H1 (cell line): ENCODE results near the gene DDX41. TPM values are rescaled to one million over a fixed set of nuclear protein-coding genes. Genes with fewer than 3 reads are reported as not detected.

Experiments
- CTCF ChIA-PET: fragments of 300-600 bp; sonication (Branson Sonifier 250); formaldehyde crosslinking; loops from one replicate; lab custom pipeline; 2021; ENCODE audit not compliant: partially characterized antibody; lab: Charles Lee
- POLR2A ChIA-PET: fragments of 300-600 bp; sonication (Branson Sonifier 250); formaldehyde crosslinking; loops from one replicate; lab custom pipeline; 2021; ENCODE audit warnings: inconsistent platforms; ENCODE audit not compliant: partially characterized antibody; lab: Charles Lee
- DNase-seq, 2 experiments: peaks; one replicate each; pipeline versions ENCODE4 v3.0.0 to v3.0.0-alpha.2; 2010 to 2022; ENCODE audit warnings: low spot score in 2 of 2, low read depth in 1 of 2, mixed read lengths in 1 of 2
- FAIRE-seq: peaks from 2 replicates; lab custom pipeline; 2011; peaks lifted over from hg19 to GRCh38; lab: Jason Lieb, UNC
- H2AFZ ChIP-seq: 2 replicates; pipeline ENCODE4 v1.8.1; 2012; ENCODE audit warnings: low read length, inconsistent platforms
- H2AK5ac ChIP-seq: 2 replicates; pipeline ENCODE4 v1.6.1; 2013; ENCODE audit warnings: low read depth, low read length
- H2BK120ac ChIP-seq: replicated peaks from 2 replicates; pipeline ENCODE3; 2013; ENCODE audit warnings: low read depth, low read length, inconsistent platforms
- H2BK12ac ChIP-seq: 2 replicates; pipeline ENCODE4 v1.6.1; 2013; ENCODE audit warnings: low read depth, low read length
- H2BK15ac ChIP-seq: 2 replicates; pipeline ENCODE4 v1.6.1; 2013; ENCODE audit warnings: low read length
- H2BK20ac ChIP-seq: 2 replicates; pipeline ENCODE4 v1.6.1; 2013; ENCODE audit warnings: low read length
- H2BK5ac ChIP-seq: 2 replicates; pipeline ENCODE4 v1.6.1; 2013; ENCODE audit warnings: low read depth, low read length
- H3K14ac ChIP-seq: 2 replicates; pipeline ENCODE4 v1.6.1; 2013; ENCODE audit warnings: inconsistent platforms; ENCODE audit not compliant: insufficient read length
- H3K18ac ChIP-seq: 2 replicates; pipeline ENCODE4 v1.6.1; 2013; ENCODE audit warnings: low read length; ENCODE audit errors: extremely low read depth
- H3K23ac ChIP-seq: 2 replicates; pipeline ENCODE4 v1.6.1; 2013; ENCODE audit warnings: inconsistent platforms; ENCODE audit not compliant: insufficient read length
- H3K23me2 ChIP-seq: 2 replicates; pipeline ENCODE4 v1.6.1; 2013; ENCODE audit warnings: low read depth, low read length
- H3K27ac ChIP-seq: 2 replicates; pipeline ENCODE4 v1.6.1; 2011; ENCODE audit warnings: low read depth, low read length, inconsistent platforms
- H3K27me3 ChIP-seq, 4 experiments: replicated peaks in 1 of 4; 1 replicate in 1 of 4; 2 replicates in 3 of 4; pipeline versions ENCODE4 v1.6.1 to v1.8.1; 2011 to 2013; ENCODE audit warnings: low read length in 3 of 4, mild to moderate bottlenecking in 3 of 4, inconsistent platforms in 2 of 4, mixed read lengths in 2 of 4, moderate library complexity in 1 of 4; ENCODE audit not compliant: control insufficient read depth in 3 of 4, insufficient read depth in 3 of 4; ENCODE audit errors: extremely low read depth in 1 of 4
- H3K36me3 ChIP-seq, 4 experiments: 2 replicates each; pipeline versions ENCODE4 v1.6.1 to v1.8.1; 2011 to 2013; ENCODE audit warnings: mild to moderate bottlenecking in 4 of 4, low read length in 3 of 4, moderate library complexity in 2 of 4, control low read depth in 1 of 4, inconsistent platforms in 1 of 4; ENCODE audit not compliant: insufficient read depth in 4 of 4, control insufficient read depth in 2 of 4
- H3K4ac ChIP-seq: replicated peaks from 2 replicates; pipeline ENCODE3; 2013; ENCODE audit warnings: low read length, low read depth, mixed read lengths, inconsistent platforms; ENCODE audit not compliant: insufficient read length
- H3K4me1 ChIP-seq, 4 experiments: replicated peaks in 1 of 4; 1 replicate in 1 of 4; 2 replicates in 3 of 4; pipeline versions ENCODE4 v1.6.1 to v1.8.1; 2011 to 2013; ENCODE audit warnings: low read length in 3 of 4, inconsistent platforms in 2 of 4, mixed read lengths in 1 of 4; ENCODE audit not compliant: insufficient read depth in 4 of 4, control insufficient read depth in 3 of 4
- H3K4me2 ChIP-seq, 2 experiments: 2 replicates each; pipeline versions ENCODE4 v1.6.1 to v1.8.1; 2011 to 2013; ENCODE audit warnings: low read depth in 2 of 2, low read length in 2 of 2, control low read depth in 1 of 2, inconsistent platforms in 1 of 2, mild to moderate bottlenecking in 1 of 2; ENCODE audit not compliant: insufficient read depth in 1 of 2
- H3K4me3 ChIP-seq, 4 experiments: fragments of 200-600, 300-600 bp in 1 of 4; sonication (generic), shearing (Covaris generic), sonication (Bioruptor Twin) in 1 of 4; 2 replicates each; pipeline versions ENCODE4 v1.5.1 to v1.8.1; 2011 to 2016; ENCODE audit warnings: low read length in 4 of 4, low read depth in 3 of 4, control low read depth in 2 of 4, inconsistent platforms in 2 of 4, mild to moderate bottlenecking in 2 of 4, mixed read lengths in 1 of 4, moderate library complexity in 1 of 4; ENCODE audit not compliant: insufficient read depth in 2 of 4; ENCODE audit errors: extremely low read depth in 1 of 4
- H3K56ac ChIP-seq: replicated peaks from 2 replicates; pipeline ENCODE3; 2013; ENCODE audit warnings: low read depth, mild to moderate bottlenecking, mixed read lengths, low read length, inconsistent platforms; ENCODE audit not compliant: insufficient read length
- H3K79me1 ChIP-seq: 2 replicates; pipeline ENCODE4 v1.6.1; 2013; ENCODE audit warnings: low read depth, low read length, control low read depth
- H3K79me2 ChIP-seq, 2 experiments: 2 replicates each; pipeline versions ENCODE4 v1.6.1 to v1.8.1; 2012 to 2013; ENCODE audit warnings: low read length in 2 of 2, mild to moderate bottlenecking in 2 of 2, inconsistent platforms in 1 of 2; ENCODE audit not compliant: insufficient read depth in 2 of 2, control insufficient read depth in 1 of 2
- H3K9ac ChIP-seq, 4 experiments: replicated peaks in 1 of 4; 1 replicate in 1 of 4; 2 replicates in 3 of 4; pipeline versions ENCODE4 v1.6.1 to v1.8.1; 2011 to 2013; ENCODE audit warnings: low read depth in 3 of 4, low read length in 3 of 4, control low read depth in 2 of 4, mild to moderate bottlenecking in 2 of 4, moderate library complexity in 2 of 4, inconsistent platforms in 1 of 4; ENCODE audit errors: extremely low read depth in 1 of 4
- H3K9me3 ChIP-seq, 2 experiments: 2 replicates each; pipeline versions ENCODE4 v1.6.1 to v1.8.1; 2012 to 2013; ENCODE audit warnings: mild to moderate bottlenecking in 2 of 2, moderate library complexity in 2 of 2, control low read depth in 1 of 2, inconsistent platforms in 1 of 2, low read depth in 1 of 2, low read length in 1 of 2, mixed read lengths in 1 of 2; ENCODE audit not compliant: insufficient read depth in 2 of 2
- H4K20me1 ChIP-seq, 2 experiments: replicated peaks in 1 of 2; 2 replicates each; pipeline versions ENCODE3 to v1.8.1; 2011 to 2013; ENCODE audit warnings: inconsistent platforms in 2 of 2, low read length in 2 of 2, mild to moderate bottlenecking in 1 of 2; ENCODE audit not compliant: insufficient read depth in 2 of 2, control insufficient read depth in 1 of 2
- H4K5ac ChIP-seq: 2 replicates; pipeline ENCODE4 v1.6.1; 2013; ENCODE audit warnings: low read length, low read depth, mixed read lengths, inconsistent platforms; ENCODE audit not compliant: insufficient read length
- H4K8ac ChIP-seq: 2 replicates; pipeline ENCODE4 v1.8.0; 2013; ENCODE audit warnings: mild to moderate bottlenecking, moderate library complexity, low read length, inconsistent platforms; ENCODE audit not compliant: insufficient read depth; ENCODE audit errors: extremely low read depth
- H4K91ac ChIP-seq: replicated peaks from 2 replicates; pipeline ENCODE3; 2013; ENCODE audit warnings: low read length, mixed read lengths, inconsistent platforms; ENCODE audit not compliant: insufficient read length
- BRCA1 ChIP-seq: IDR thresholded peaks from 2 replicates; pipeline ENCODE4 v1.6.1; 2012; ENCODE audit warnings: low read depth, low read length, improper control_type of control experiment
- CHD1 ChIP-seq: IDR thresholded peaks from 2 replicates; pipeline ENCODE4 v1.6.1; 2012; ENCODE audit warnings: low read depth, low read length, improper control_type of control experiment
- CTBP2 ChIP-seq: IDR thresholded peaks from 2 replicates; pipeline ENCODE4 v1.7.0; 2011; ENCODE audit warnings: borderline replicate concordance, mild to moderate bottlenecking, moderate library complexity, mixed read lengths, low read length; ENCODE audit not compliant: insufficient read depth, insufficient read length
- EGR1 ChIP-seq: IDR thresholded peaks from 2 replicates; pipeline ENCODE4 v1.6.1; 2011; ENCODE audit warnings: low read depth, low read length, borderline replicate concordance
- GABPA ChIP-seq: IDR thresholded peaks from 2 replicates; pipeline ENCODE4 v1.6.1; 2011; ENCODE audit warnings: mild to moderate bottlenecking, low read length, moderate library complexity, borderline replicate concordance; ENCODE audit not compliant: insufficient read depth
- POLR2AphosphoS5 ChIP-seq: IDR thresholded peaks from 2 replicates; pipeline ENCODE4 v1.6.1; 2011; ENCODE audit warnings: low read depth, low read length
- SUZ12 ChIP-seq: fragments of 200-600 bp; sonication (generic); IDR thresholded peaks from 2 replicates; pipeline ENCODE4 v1.6.1; 2012; ENCODE audit warnings: mild to moderate bottlenecking, inconsistent platforms, low read length, moderate library complexity, mixed read lengths
- TBP ChIP-seq: IDR thresholded peaks from 2 replicates; pipeline ENCODE4 v1.6.1; 2011; ENCODE audit warnings: low read depth, low read length, improper control_type of control experiment
- TEAD4 ChIP-seq: IDR thresholded peaks from 2 replicates; pipeline ENCODE4 v1.6.1; 2012; ENCODE audit warnings: low read depth, low read length, inconsistent platforms, mixed read lengths
- USF2 ChIP-seq: IDR thresholded peaks from 2 replicates; pipeline ENCODE4 v1.6.1; 2011; ENCODE audit warnings: low read length, improper control_type of control experiment
- WGBS, 2 experiments: shearing (Covaris generic) in 1 of 2; methylation state at CpG; one replicate each; pipeline versions ENCODE4 v1.1.6 to v1.1.7; 2013 to 2015; ENCODE audit warnings: low lambda C conversion rate in 2 of 2, mixed read lengths in 2 of 2, inconsistent platforms in 1 of 2, low coverage in 1 of 2, missing lambda C conversion rate in 1 of 2; ENCODE audit not compliant: insufficient replicate concordance in 2 of 2, insufficient coverage in 1 of 2, insufficient read length in 1 of 2; ENCODE audit errors: extremely low coverage in 1 of 2, missing lambda C conversion rate in 1 of 2; 5-methylcytosine and 5-hydroxymethylcytosine counted together
- polyA plus RNA-seq, 7 experiments: library from polyadenylated mRNA; depleted of rRNA in 3 of 7; stranded (reverse) in 5 of 7; unstranded in 2 of 7; fragments of >200 nt in 5 of 7; fragments of 200-250 nt in 2 of 7; gene quantifications; 1 replicate in 5 of 7; 2 replicates in 1 of 7; 4 replicates in 1 of 7; pipeline versions ENCODE4 v1.2.1 to v1.2.3, GENCODE V29; 2011 to 2013; ENCODE audit warnings: missing spikeins in 2 of 7, mixed read lengths in 2 of 7
- total RNA-seq: library from RNA; stranded (reverse); fragmentation: NEBNext Ultra II Directional; extraction: Animal tissue kit (Norgen Biotek cat#: 25700); gene quantifications from 2 replicates; pipeline ENCODE4 v1.2.1, GENCODE V29; 2021

DDX41 gene
- total and polyA plus RNA-seq, 2 of the 8 experiments (the other 6 are each of a cell fraction or from before 2014, with no cell fraction given), result 102 to 135 TPM

GRCh38 chr5:177528631-177529030 is 11.9 kb upstream of the DDX41 start:
- Histone ChIP-seq H2BK20ac (no peak overlapping the region), H3K79me1 (peaks cover 12% of the 10 kb centered on the region), H2BK5ac (no peak overlapping the region), H3K36me3 (peaks cover 25 to 76% (median 43%) of the 10 kb centered on the region in 4 experiments; a peak in 6 of 8 replicates), H4K5ac (no peak overlapping the region), H3K4ac (no peak overlapping the region), H3K9me3 (no peaks in the 10 kb centered on the region), H3K79me2 (no peaks in the 10 kb centered on the region; a peak in 1 of 4 replicates), H3K27ac (no peak overlapping the region), H2BK120ac (no peak overlapping the region), H3K23ac (no peak overlapping the region), H2AFZ (no peak overlapping the region), H4K91ac (no peak overlapping the region), H3K4me1 (no peaks in the 10 kb centered on the region), H4K8ac (no peak overlapping the region), H4K20me1 (peaks cover 9 to 20% of the 10 kb centered on the region in 2 experiments), H2AK5ac (no peak overlapping the region), H3K4me3 (no peak overlapping the region), H3K56ac (no peak overlapping the region), H2BK15ac (no peak overlapping the region), H3K14ac (no peak overlapping the region), H3K9ac (no peak overlapping the region), H3K23me2 (no peaks in the 10 kb centered on the region), H3K4me2 (no peak overlapping the region), H3K18ac (no peak overlapping the region), H3K27me3 (no peaks in the 10 kb centered on the region), H2BK12ac (no peak overlapping the region)
- POLR2A ChIA-PET, result interaction anchor here (1.0 to 1.6 kb wide), 2 partner anchors 10 to 18 kb away, joined by 3 to 4 read pairs; no protein-coding TSS in a partner anchor
- no peak for DNase-seq
- no peak for FAIRE-seq
- 97% methylated on average over 10 of the region's 10 CpGs; no CpG with 5 or more reads in 1 of the 2 experiments for WGBS, 2 experiments
- TF ChIP-seq SUZ12, result no peak
- no peak for TF ChIP-seq CTBP2
- TF ChIP-seq GABPA, result no peak
- no peak for TF ChIP-seq TEAD4
- TF ChIP-seq USF2, result no peak
- no peak for TF ChIP-seq CHD1
- TF ChIP-seq BRCA1, result no peak
- TF ChIP-seq EGR1, result no peak
- no peak for TF ChIP-seq POLR2AphosphoS5
- no peak for TF ChIP-seq TBP
- CTCF ChIA-PET, result interaction anchor here (2.0 kb wide), 1 partner anchor 25 kb away, joined by 5 read pairs; no protein-coding TSS in a partner anchor
